Caco-2 (cell line): Measurements from ENCODE around the gene JAKMIP3. TPM values are rescaled to one million over a fixed set of nuclear protein-coding genes. Genes with fewer than 3 reads are reported as not detected.

ENCODE experiments used
- BruUV-seq: library from RNA; stranded (reverse); fragments of 400-500 nt; replicated peaks from 2 replicates; lab custom pipeline; 2021; lab: Mats Ljungman, UMichigan
- CTCF ChIA-PET: fragments of 300-600 bp; sonication (Branson Sonifier 250); formaldehyde crosslinking; loops from one replicate; lab custom pipeline; 2022; ENCODE audit warnings: antibody characterized with exemption; lab: Charles Lee
- POLR2A ChIA-PET: fragments of 300-600 bp; sonication (Branson Sonifier 250); formaldehyde crosslinking; loops from one replicate; lab custom pipeline; 2022; ENCODE audit warnings: antibody characterized with exemption; lab: Charles Lee
- DNase-seq, 2 experiments: peaks; one replicate each; pipeline versions ENCODE4 v3.0.0 to v3.0.0-alpha.2; 2020 to 2022
- H3K27me3 ChIP-seq: replicated peaks from 2 replicates; pipeline ENCODE4 v1.6.0; 2011; ENCODE audit warnings: low read length; ENCODE audit not compliant: control insufficient read depth, insufficient read depth
- H3K36me3 ChIP-seq: 2 replicates; pipeline ENCODE4 v1.5.1; 2011; ENCODE audit warnings: low read length; ENCODE audit not compliant: control insufficient read depth, insufficient read depth
- H3K4me1 ChIP-seq: fragments of 250-450 bp; sonication (Bioruptor Pico); 2 replicates; pipeline ENCODE4 v1.5.1; 2020; ENCODE audit warnings: mild to moderate bottlenecking
- H3K4me3 ChIP-seq: 2 replicates; pipeline ENCODE4 v1.5.1; 2011; ENCODE audit warnings: low read depth, mild to moderate bottlenecking, control low read depth, low read length
- H3K9me3 ChIP-seq: fragments of 250-450 bp; sonication (Bioruptor Pico); 2 replicates; pipeline ENCODE4 v1.5.1; 2020; ENCODE audit warnings: mild to moderate bottlenecking, moderate library complexity
- H3K27ac Mint-ChIP-seq: one replicate; pipeline ENCODE4 v1.8.0; 2022; ENCODE audit warnings: mixed read lengths; ENCODE audit not compliant: unreplicated experiment
- H3K27me3 Mint-ChIP-seq: one replicate; pipeline ENCODE4 v1.8.0; 2022; ENCODE audit warnings: mixed read lengths; ENCODE audit not compliant: insufficient read depth, unreplicated experiment
- H3K36me3 Mint-ChIP-seq: one replicate; pipeline ENCODE4 v1.8.0; 2022; ENCODE audit warnings: mild to moderate bottlenecking, mixed read lengths; ENCODE audit not compliant: insufficient read depth, unreplicated experiment
- H3K4me1 Mint-ChIP-seq: one replicate; pipeline ENCODE4 v1.8.0; 2022; ENCODE audit warnings: low read depth, mixed read lengths; ENCODE audit not compliant: unreplicated experiment
- H3K4me3 Mint-ChIP-seq: one replicate; pipeline ENCODE4 v1.8.0; 2022; ENCODE audit warnings: mild to moderate bottlenecking, moderate library complexity, mixed read lengths; ENCODE audit not compliant: unreplicated experiment
- H3K9me3 Mint-ChIP-seq: one replicate; pipeline ENCODE4 v1.8.0; 2022; ENCODE audit warnings: mixed read lengths; ENCODE audit not compliant: unreplicated experiment
- CTCF ChIP-seq, 2 experiments: fragments of 200-600 bp in 1 of 2; IDR thresholded peaks; 1 replicate in 1 of 2; 2 replicates in 1 of 2; pipeline versions ENCODE4 v1.5.1 to v1.8.0; 2011 to 2022; ENCODE audit warnings: antibody characterized with exemption in 1 of 2, control low read depth in 1 of 2, inconsistent platforms in 1 of 2, low read depth in 1 of 2, low read length in 1 of 2, mild to moderate bottlenecking in 1 of 2, moderate library complexity in 1 of 2; ENCODE audit not compliant: insufficient read depth in 1 of 2, severe bottlenecking in 1 of 2, unreplicated experiment in 1 of 2
- intact Hi-C: fragments of 100-400 bp; cut with micrococcal nuclease; formaldehyde crosslinking; loops from one replicate; pipeline ENCODE4 v1.10.0; 2022; ENCODE audit not compliant: unreplicated experiment
- total RNA-seq: library from RNA; stranded (reverse); gene quantifications from 2 replicates; pipeline ENCODE4 v1.2.3, GENCODE V29; 2022

The JAKMIP3 gene
- total RNA-seq, 1 experiment from 2014 or later = 0.50 TPM

GRCh38 chr10:132101529-132101928, 35.8 kb downstream of the JAKMIP3 start:
- Histone ChIP-seq H3K4me1 (peaks cover 6% of the 10 kb centered on the region; the same call in 1 of the 2 replicates), H3K4me3 (no peak overlapping the region), H3K9me3 (no peaks in the 10 kb centered on the region), H3K27me3 (no peaks in the 10 kb centered on the region), H3K36me3 (no peaks in the 10 kb centered on the region)
- H3K4me3 Mint-ChIP-seq = no peak overlapping the region
- H3K27me3 Mint-ChIP-seq = no peaks in the 10 kb centered on the region
- H3K9me3 Mint-ChIP-seq = no peaks in the 10 kb centered on the region
- no TSS peak for BruUV-seq
- POLR2A ChIA-PET = no interaction called here
- TF ChIP-seq CTCF (IDR thresholded peaks at IDR 0.05; ENCODE audit: insufficient read depth in 1 of 2, low read depth in 1 of 2, low read length in 1 of 2, severe bottlenecking in 1 of 2, unreplicated experiment in 1 of 2) = peak in 1 of 2 experiments; percentile 46
- intact Hi-C loops = loop anchor here (1.0 kb wide), 1 partner anchor 41 kb away; no protein-coding TSS in a partner anchor
- DNase-seq = peak; percentile 26 to 30
- no peak overlapping the region for H3K27ac Mint-ChIP-seq
- CTCF ChIA-PET = interaction anchor here (1.0 to 1.1 kb wide), 2 partner anchors 12 to 41 kb away, joined by 3 read pairs; no protein-coding TSS in a partner anchor
- no peaks in the 10 kb centered on the region for H3K36me3 Mint-ChIP-seq
- no peaks in the 10 kb centered on the region for H3K4me1 Mint-ChIP-seq

GRCh38 chr10:132102071-132102716, 36.4 kb downstream of the JAKMIP3 start:
- H3K36me3 Mint-ChIP-seq = no peaks in the 10 kb centered on the region
- BruUV-seq = no TSS peak
- H3K27me3 Mint-ChIP-seq = no peaks in the 10 kb centered on the region
- TF ChIP-seq CTCF (IDR thresholded peaks at IDR 0.05; ENCODE audit: insufficient read depth in 1 of 2, low read depth in 1 of 2, low read length in 1 of 2, severe bottlenecking in 1 of 2, unreplicated experiment in 1 of 2) = no peak
- no peak for DNase-seq
- Histone ChIP-seq H3K27me3 (no peaks in the 10 kb centered on the region), H3K4me1 (peaks cover 6% of the 10 kb centered on the region; the same call in 1 of the 2 replicates), H3K9me3 (no peaks in the 10 kb centered on the region), H3K4me3 (no peak overlapping the region), H3K36me3 (no peaks in the 10 kb centered on the region)
- intact Hi-C loops = no loop called here
- CTCF ChIA-PET = interaction anchor here (1.1 kb wide), 1 partner anchor 40 kb away, joined by 3 read pairs; no protein-coding TSS in a partner anchor
- POLR2A ChIA-PET = no interaction called here
- H3K27ac Mint-ChIP-seq = no peak overlapping the region
- H3K4me1 Mint-ChIP-seq = no peaks in the 10 kb centered on the region
- no peaks in the 10 kb centered on the region for H3K9me3 Mint-ChIP-seq
- no peak overlapping the region for H3K4me3 Mint-ChIP-seq

- POLR2A ChIA-PET = no interaction called here
- H3K36me3 Mint-ChIP-seq = no peaks in the 10 kb centered on the region
- Histone ChIP-seq H3K4me1 (peaks cover 6% of the 10 kb centered on the region; the same call in 1 of the 2 replicates), H3K27me3 (no peaks in the 10 kb centered on the region), H3K36me3 (no peaks in the 10 kb centered on the region), H3K4me3 (no peak overlapping the region), H3K9me3 (no peaks in the 10 kb centered on the region)
- H3K9me3 Mint-ChIP-seq = no peaks in the 10 kb centered on the region
- H3K27ac Mint-ChIP-seq = no peak overlapping the region
- BruUV-seq = no TSS peak
- DNase-seq = no peak
- H3K4me3 Mint-ChIP-seq = no peak overlapping the region
- TF ChIP-seq CTCF (IDR thresholded peaks at IDR 0.05; ENCODE audit: insufficient read depth in 1 of 2, low read depth in 1 of 2, low read length in 1 of 2, severe bottlenecking in 1 of 2, unreplicated experiment in 1 of 2) = no peak
- CTCF ChIA-PET = no interaction called here
- intact Hi-C loops = no loop called here
- H3K27me3 Mint-ChIP-seq = no peaks in the 10 kb centered on the region
- H3K4me1 Mint-ChIP-seq = no peaks in the 10 kb centered on the region
Measured at GRCh38 chr10:132102717-132103110, 37.0 kb downstream of the JAKMIP3 start.
